ENCODE measurements around the gene ARSI.

GRCh38 chr5:150252489-150252888 is 50.2 kb downstream of the ARSI start:
- TF ChIP-seq SP1 (IDR thresholded peaks at IDR 0.05), result no peak
- TF ChIP-seq, protein P1, sequence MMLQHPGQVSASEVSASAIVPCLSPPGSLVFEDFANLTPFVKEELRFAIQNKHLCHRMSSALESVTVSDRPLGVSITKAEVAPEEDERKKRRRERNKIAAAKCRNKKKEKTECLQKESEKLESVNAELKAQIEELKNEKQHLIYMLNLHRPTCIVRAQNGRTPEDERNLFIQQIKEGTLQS (IDR thresholded peaks at IDR 0.05), result no peak
- TF ChIP-seq, protein P2, sequence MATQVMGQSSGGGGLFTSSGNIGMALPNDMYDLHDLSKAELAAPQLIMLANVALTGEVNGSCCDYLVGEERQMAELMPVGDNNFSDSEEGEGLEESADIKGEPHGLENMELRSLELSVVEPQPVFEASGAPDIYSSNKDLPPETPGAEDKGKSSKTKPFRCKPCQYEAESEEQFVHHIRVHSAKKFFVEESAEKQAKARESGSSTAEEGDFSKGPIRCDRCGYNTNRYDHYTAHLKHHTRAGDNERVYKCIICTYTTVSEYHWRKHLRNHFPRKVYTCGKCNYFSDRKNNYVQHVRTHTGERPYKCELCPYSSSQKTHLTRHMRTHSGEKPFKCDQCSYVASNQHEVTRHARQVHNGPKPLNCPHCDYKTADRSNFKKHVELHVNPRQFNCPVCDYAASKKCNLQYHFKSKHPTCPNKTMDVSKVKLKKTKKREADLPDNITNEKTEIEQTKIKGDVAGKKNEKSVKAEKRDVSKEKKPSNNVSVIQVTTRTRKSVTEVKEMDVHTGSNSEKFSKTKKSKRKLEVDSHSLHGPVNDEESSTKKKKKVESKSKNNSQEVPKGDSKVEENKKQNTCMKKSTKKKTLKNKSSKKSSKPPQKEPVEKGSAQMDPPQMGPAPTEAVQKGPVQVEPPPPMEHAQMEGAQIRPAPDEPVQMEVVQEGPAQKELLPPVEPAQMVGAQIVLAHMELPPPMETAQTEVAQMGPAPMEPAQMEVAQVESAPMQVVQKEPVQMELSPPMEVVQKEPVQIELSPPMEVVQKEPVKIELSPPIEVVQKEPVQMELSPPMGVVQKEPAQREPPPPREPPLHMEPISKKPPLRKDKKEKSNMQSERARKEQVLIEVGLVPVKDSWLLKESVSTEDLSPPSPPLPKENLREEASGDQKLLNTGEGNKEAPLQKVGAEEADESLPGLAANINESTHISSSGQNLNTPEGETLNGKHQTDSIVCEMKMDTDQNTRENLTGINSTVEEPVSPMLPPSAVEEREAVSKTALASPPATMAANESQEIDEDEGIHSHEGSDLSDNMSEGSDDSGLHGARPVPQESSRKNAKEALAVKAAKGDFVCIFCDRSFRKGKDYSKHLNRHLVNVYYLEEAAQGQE (IDR thresholded peaks at IDR 0.05), result no peak

Measured in liver (tissue), 2 donors.